ENCODE measurements around the gene RBFOX2. TPM values are rescaled to one million over a fixed set of nuclear protein-coding genes. Genes with fewer than 3 reads are reported as not detected.

The RBFOX2 gene
- total and polyA plus RNA-seq, 10 of the 15 experiments (the other 5 are each of a cell fraction or from before 2014, with no cell fraction given): 0.01 to 2.7 (median 0.17) TPM; not detected in 4

- RAD21 ChIA-PET (ENCODE audit: unreplicated experiment): no interaction called here
- in situ Hi-C loops (cut with MboI) (no loop called here), intact Hi-C loops (cut with micrococcal nuclease; ENCODE audit: unreplicated experiment) (no loop called here)
- DNase-seq (ENCODE audit: low read depth, low spot score): no peak
- H3K9ac ChIP-seq (ENCODE audit: control insufficient read depth, insufficient read depth, low read length): no peak overlapping the region
- H3K36me3 ChIP-seq (ENCODE audit: control insufficient read depth in 2 of 2, insufficient read depth in 2 of 2, low read length in 1 of 2): no peaks in the 10 kb centered on the region
- no peak for FAIRE-seq
- H4K20me1 ChIP-seq (ENCODE audit: control insufficient read depth, insufficient read depth): no peaks in the 10 kb centered on the region
- no peaks in the 10 kb centered on the region; the same call in 2 of the 3 replicates for H3K9me3 ChIP-seq (replicated peaks; ENCODE audit: control insufficient read depth, insufficient read depth, low read length)
- H3K4me3 ChIP-seq: no peak overlapping the region
- ATAC-seq: no peak
- no peak overlapping the region for H2AFZ ChIP-seq (ENCODE audit: control insufficient read depth, low read depth, low read length)
- CTCF ChIA-PET: no interaction called here
- POLR2A ChIA-PET: no interaction called here
- no peak overlapping the region for H3K4me2 ChIP-seq (ENCODE audit: control insufficient read depth, insufficient read depth)
- H3K4me1 ChIP-seq (ENCODE audit: control insufficient read depth, insufficient read depth, low read length): no peaks in the 10 kb centered on the region
- H3K27ac ChIP-seq (ENCODE audit: control insufficient read depth, insufficient read depth): no peak overlapping the region
- TF ChIP-seq TARDBP (IDR thresholded peaks at IDR 0.05; ENCODE audit: borderline replicate concordance) (no peak), NFYA (IDR thresholded peaks at IDR 0.05; ENCODE audit: borderline replicate concordance, low read depth, low read length) (no peak), POLR2AphosphoS2 (IDR thresholded peaks at IDR 0.05; ENCODE audit: low read depth, low read length) (no peak), RCOR1 (conservative IDR thresholded peaks at IDR 0.05; ENCODE audit: low read depth, low read length) (no peak), SREBF2 (IDR thresholded peaks at IDR 0.05; ENCODE audit: low read length) (no peak), RUNX3 (IDR thresholded peaks at IDR 0.05; ENCODE audit: low read length) (no peak), ZNF274 (IDR thresholded peaks at IDR 0.05; ENCODE audit: insufficient read depth, insufficient read length) (no peak), TAF1 (IDR thresholded peaks at IDR 0.05; ENCODE audit: borderline replicate concordance, low read depth, low read length) (no peak), ATF2 (IDR thresholded peaks at IDR 0.05; ENCODE audit: low read length) (no peak), SMAD5 (IDR thresholded peaks at IDR 0.05; ENCODE audit: low read depth) (no peak), TCF7 (IDR thresholded peaks at IDR 0.05; ENCODE audit: borderline replicate concordance) (no peak), MTA3 (IDR thresholded peaks at IDR 0.05; ENCODE audit: borderline replicate concordance, low read length) (no peak), WRNIP1 (IDR thresholded peaks at IDR 0.05; ENCODE audit: borderline replicate concordance, low read depth, low read length) (no peak), PAX8 (IDR thresholded peaks at IDR 0.05) (no peak), ESRRA (IDR thresholded peaks at IDR 0.05; ENCODE audit: low read length) (no peak), YBX1 (IDR thresholded peaks at IDR 0.05) (no peak)
- TF ChIP-seq, protein P1, sequence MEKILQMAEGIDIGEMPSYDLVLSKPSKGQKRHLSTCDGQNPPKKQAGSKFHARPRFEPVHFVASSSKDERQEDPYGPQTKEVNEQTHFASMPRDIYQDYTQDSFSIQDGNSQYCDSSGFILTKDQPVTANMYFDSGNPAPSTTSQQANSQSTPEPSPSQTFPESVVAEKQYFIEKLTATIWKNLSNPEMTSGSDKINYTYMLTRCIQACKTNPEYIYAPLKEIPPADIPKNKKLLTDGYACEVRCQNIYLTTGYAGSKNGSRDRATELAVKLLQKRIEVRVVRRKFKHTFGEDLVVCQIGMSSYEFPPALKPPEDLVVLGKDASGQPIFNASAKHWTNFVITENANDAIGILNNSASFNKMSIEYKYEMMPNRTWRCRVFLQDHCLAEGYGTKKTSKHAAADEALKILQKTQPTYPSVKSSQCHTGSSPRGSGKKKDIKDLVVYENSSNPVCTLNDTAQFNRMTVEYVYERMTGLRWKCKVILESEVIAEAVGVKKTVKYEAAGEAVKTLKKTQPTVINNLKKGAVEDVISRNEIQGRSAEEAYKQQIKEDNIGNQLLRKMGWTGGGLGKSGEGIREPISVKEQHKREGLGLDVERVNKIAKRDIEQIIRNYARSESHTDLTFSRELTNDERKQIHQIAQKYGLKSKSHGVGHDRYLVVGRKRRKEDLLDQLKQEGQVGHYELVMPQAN (conservative IDR thresholded peaks at IDR 0.05): no peak
- TF ChIP-seq, protein P2, sequence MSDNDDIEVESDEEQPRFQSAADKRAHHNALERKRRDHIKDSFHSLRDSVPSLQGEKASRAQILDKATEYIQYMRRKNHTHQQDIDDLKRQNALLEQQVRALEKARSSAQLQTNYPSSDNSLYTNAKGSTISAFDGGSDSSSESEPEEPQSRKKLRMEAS (IDR thresholded peaks at IDR 0.05; ENCODE audit: low read depth, low read length): no peak
- TF ChIP-seq, protein P3, sequence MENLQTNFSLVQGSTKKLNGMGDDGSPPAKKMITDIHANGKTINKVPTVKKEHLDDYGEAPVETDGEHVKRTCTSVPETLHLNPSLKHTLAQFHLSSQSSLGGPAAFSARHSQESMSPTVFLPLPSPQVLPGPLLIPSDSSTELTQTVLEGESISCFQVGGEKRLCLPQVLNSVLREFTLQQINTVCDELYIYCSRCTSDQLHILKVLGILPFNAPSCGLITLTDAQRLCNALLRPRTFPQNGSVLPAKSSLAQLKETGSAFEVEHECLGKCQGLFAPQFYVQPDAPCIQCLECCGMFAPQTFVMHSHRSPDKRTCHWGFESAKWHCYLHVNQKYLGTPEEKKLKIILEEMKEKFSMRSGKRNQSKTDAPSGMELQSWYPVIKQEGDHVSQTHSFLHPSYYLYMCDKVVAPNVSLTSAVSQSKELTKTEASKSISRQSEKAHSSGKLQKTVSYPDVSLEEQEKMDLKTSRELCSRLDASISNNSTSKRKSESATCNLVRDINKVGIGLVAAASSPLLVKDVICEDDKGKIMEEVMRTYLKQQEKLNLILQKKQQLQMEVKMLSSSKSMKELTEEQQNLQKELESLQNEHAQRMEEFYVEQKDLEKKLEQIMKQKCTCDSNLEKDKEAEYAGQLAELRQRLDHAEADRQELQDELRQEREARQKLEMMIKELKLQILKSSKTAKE (IDR thresholded peaks at IDR 0.05; ENCODE audit: low read depth, poor library complexity, severe bottlenecking): no peak
- TF ChIP-seq, protein P4, sequence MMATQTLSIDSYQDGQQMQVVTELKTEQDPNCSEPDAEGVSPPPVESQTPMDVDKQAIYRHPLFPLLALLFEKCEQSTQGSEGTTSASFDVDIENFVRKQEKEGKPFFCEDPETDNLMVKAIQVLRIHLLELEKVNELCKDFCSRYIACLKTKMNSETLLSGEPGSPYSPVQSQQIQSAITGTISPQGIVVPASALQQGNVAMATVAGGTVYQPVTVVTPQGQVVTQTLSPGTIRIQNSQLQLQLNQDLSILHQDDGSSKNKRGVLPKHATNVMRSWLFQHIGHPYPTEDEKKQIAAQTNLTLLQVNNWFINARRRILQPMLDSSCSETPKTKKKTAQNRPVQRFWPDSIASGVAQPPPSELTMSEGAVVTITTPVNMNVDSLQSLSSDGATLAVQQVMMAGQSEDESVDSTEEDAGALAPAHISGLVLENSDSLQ (IDR thresholded peaks at IDR 0.05): no peak
- BruUV-seq (replicated peaks): no TSS peak
- SMC1A ChIA-PET (ENCODE audit: uncharacterized antibody, unreplicated experiment): no interaction called here
- WGBS (ENCODE audit: insufficient coverage, insufficient replicate concordance, low lambda C conversion rate, missing lambda C conversion rate): 21% methylated on average over 2 of the region's 2 CpGs
- H3K79me2 ChIP-seq (ENCODE audit: control insufficient read depth, insufficient read depth, low read length): no peaks in the 10 kb centered on the region
- 0 out of 4 replicates have a peak, but pooled peaks cover 0 to 2% of the 10 kb centered on the region in 2 experiments for H3K27me3 ChIP-seq (replicated peaks in 1 of 2; ENCODE audit: control insufficient read depth in 2 of 2, insufficient read depth in 2 of 2, low read length in 1 of 2)
Observed at GRCh38 chr22:35879351-35879750, 149.3 kb downstream of the RBFOX2 start.

All from GM12878 (cell line).